GM23338 (cell line): Measurements from ENCODE around the gene ACAD8. TPM values are rescaled to one million over a fixed set of nuclear protein-coding genes. Genes with fewer than 3 reads are reported as not detected.

Experiments
- ATAC-seq: fragments of 200-7000 bp; cut with Tn5 transposase; 3 replicates; pipeline ENCODE4 v1.9.1; 2020
- DNase-seq: peaks from one replicate; pipeline ENCODE4 v3.0.0-alpha.2; 2015; ENCODE audit warnings: low spot score
- H2AFZ ChIP-seq: fragments of 200-600 bp; sonication (generic); 2 replicates; pipeline ENCODE4 v1.8.0; 2016; ENCODE audit warnings: antibody characterized with exemption, mild to moderate bottlenecking, moderate library complexity
- H3F3A ChIP-seq: fragments of 200-600 bp; sonication (generic); replicated peaks from 2 replicates; pipeline ENCODE4 v1.8.0; 2017; ENCODE audit warnings: antibody characterized with exemption, mixed run types, low read depth
- H3K27ac ChIP-seq: fragments of 200-600 bp; sonication (generic); 2 replicates; pipeline ENCODE4 v1.6.1; 2016; ENCODE audit warnings: low read depth
- H3K27me3 ChIP-seq: fragments of 200-600 bp; sonication (generic); 2 replicates; pipeline ENCODE4 v1.8.0; 2016; ENCODE audit warnings: mild to moderate bottlenecking, mixed run types, moderate library complexity; ENCODE audit not compliant: insufficient read depth
- H3K36me3 ChIP-seq: fragments of 200-600 bp; sonication (generic); 2 replicates; pipeline ENCODE4 v1.8.0; 2016; ENCODE audit warnings: mild to moderate bottlenecking; ENCODE audit not compliant: insufficient read depth
- H3K4me1 ChIP-seq: fragments of 200-600 bp; sonication (generic); 2 replicates; pipeline ENCODE4 v1.8.0; 2016; ENCODE audit warnings: mild to moderate bottlenecking, moderate library complexity; ENCODE audit not compliant: insufficient read depth
- H3K4me2 ChIP-seq: fragments of 200-600 bp; sonication (generic); 2 replicates; pipeline ENCODE4 v1.7.1; 2017; ENCODE audit warnings: mixed run types
- H3K4me3 ChIP-seq: fragments of 200-600 bp; sonication (generic); 2 replicates; pipeline ENCODE4 v1.6.1; 2016; ENCODE audit warnings: mixed run types
- H3K79me2 ChIP-seq: fragments of 200-600 bp; sonication (generic); replicated peaks from 2 replicates; pipeline ENCODE4 v1.8.0; 2017; ENCODE audit warnings: mild to moderate bottlenecking; ENCODE audit not compliant: insufficient read depth
- H3K9me2 ChIP-seq: fragments of 200-600 bp; sonication (generic); 2 replicates; pipeline ENCODE4 v1.8.0; 2017; ENCODE audit not compliant: insufficient read depth
- H4K20me1 ChIP-seq: fragments of 200-600 bp; sonication (generic); replicated peaks from 2 replicates; pipeline ENCODE4 v1.8.0; 2017; ENCODE audit warnings: mild to moderate bottlenecking; ENCODE audit not compliant: insufficient read depth
- H3K27ac Mint-ChIP-seq: 2 replicates; pipeline ENCODE4 v1.8.0; 2020; ENCODE audit warnings: inconsistent platforms, mild to moderate bottlenecking, moderate library complexity, mixed read lengths
- H3K27me3 Mint-ChIP-seq: 3 replicates; pipeline ENCODE4 v1.8.0; 2022; ENCODE audit warnings: low read depth, mild to moderate bottlenecking, moderate library complexity, mixed read lengths, inconsistent platforms; ENCODE audit not compliant: insufficient read depth, poor library complexity
- H3K36me3 Mint-ChIP-seq: 3 replicates; pipeline ENCODE4 v1.8.0; 2021; ENCODE audit warnings: low read depth, mild to moderate bottlenecking, inconsistent platforms, moderate library complexity, mixed read lengths
- H3K4me1 Mint-ChIP-seq: 3 replicates; pipeline ENCODE4 v1.8.0; 2020; ENCODE audit warnings: mild to moderate bottlenecking, inconsistent platforms, mixed read lengths
- H3K4me3 Mint-ChIP-seq: 3 replicates; pipeline ENCODE4 v1.8.0; 2021; ENCODE audit warnings: moderate library complexity, mild to moderate bottlenecking, inconsistent platforms, mixed read lengths
- H3K9me3 Mint-ChIP-seq: 3 replicates; pipeline ENCODE4 v1.8.0; 2020; ENCODE audit warnings: moderate library complexity, mild to moderate bottlenecking, inconsistent platforms, mixed read lengths
- CREB1 ChIP-seq: fragments of 250-450 bp; sonication (Bioruptor Pico); IDR thresholded peaks from 2 replicates; pipeline ENCODE4 v1.5.0; 2020; ENCODE audit warnings: low read depth, mild to moderate bottlenecking, moderate library complexity
- CTCF ChIP-seq, 2 experiments: fragments of 200-600 bp in 1 of 2; sonication (generic) in 1 of 2; conservative IDR thresholded peaks; 2 replicates each; pipeline versions ENCODE4 v1.5.1 to v1.6.1; 2016 to 2017; ENCODE audit warnings: antibody characterized with exemption in 2 of 2, low read depth in 2 of 2, mild to moderate bottlenecking in 2 of 2, moderate library complexity in 1 of 2
- ETS1 ChIP-seq: IDR thresholded peaks from 2 replicates; pipeline ENCODE4 v1.6.1; 2016; ENCODE audit warnings: antibody characterized with exemption
- EZH2 ChIP-seq: fragments of 200-600 bp; sonication (generic); IDR thresholded peaks from one replicate; pipeline ENCODE4 v1.8.0; 2017; ENCODE audit warnings: antibody characterized with exemption, mild to moderate bottlenecking, low read depth; ENCODE audit not compliant: unreplicated experiment
- EZH2phosphoT487 ChIP-seq: fragments of 200-600 bp; sonication (generic); IDR thresholded peaks from one replicate; pipeline ENCODE4 v1.8.1; 2018; ENCODE audit warnings: antibody characterized with exemption; ENCODE audit not compliant: unreplicated experiment
- JUNB ChIP-seq: IDR thresholded peaks from one replicate; pipeline ENCODE4 v1.6.1; 2016; ENCODE audit warnings: antibody characterized with exemption; ENCODE audit not compliant: unreplicated experiment
- NANOG ChIP-seq: IDR thresholded peaks from 2 replicates; pipeline ENCODE4 v1.6.1; 2016; ENCODE audit warnings: antibody characterized with exemption, borderline replicate concordance
- POLR2AphosphoS5 ChIP-seq: IDR thresholded peaks from 2 replicates; pipeline ENCODE4 v1.6.1; 2016; ENCODE audit warnings: antibody characterized with exemption, low read depth
- REST ChIP-seq: IDR thresholded peaks from one replicate; pipeline ENCODE4 v1.6.1; 2018; ENCODE audit warnings: antibody characterized with exemption; ENCODE audit not compliant: unreplicated experiment
- STAT1 ChIP-seq: IDR thresholded peaks from one replicate; pipeline ENCODE4 v1.6.1; 2016; ENCODE audit warnings: antibody characterized with exemption; ENCODE audit not compliant: unreplicated experiment
- ZNF114 ChIP-seq: fragments of 250-450 bp; sonication (Bioruptor Pico); IDR thresholded peaks from 2 replicates; pipeline ENCODE4 v1.5.0; 2020; ENCODE audit warnings: mild to moderate bottlenecking, moderate library complexity
- ZNF331 ChIP-seq: fragments of 250-450 bp; sonication (Bioruptor Pico); IDR thresholded peaks from 2 replicates; pipeline ENCODE4 v1.5.0; 2020; ENCODE audit warnings: low read depth, mild to moderate bottlenecking, moderate library complexity
- ZNF462 ChIP-seq: fragments of 250-450 bp; sonication (Bioruptor Pico); IDR thresholded peaks from 2 replicates; pipeline ENCODE4 v1.5.0; 2020; ENCODE audit warnings: mild to moderate bottlenecking, moderate library complexity
- polyA plus RNA-seq: library from polyadenylated mRNA; unstranded; fragments of >200 nt; fragmentation: Nextera tagmentation; extraction: Ambion mirVana; gene quantifications from 2 replicates; pipeline ENCODE4 v1.2.1, GENCODE V29; 2016
- total RNA-seq: library from RNA; depleted of rRNA; stranded (reverse); fragments of >200 nt; shearing (Covaris generic); gene quantifications from 2 replicates; pipeline ENCODE4 v1.2.3, GENCODE V29; 2014

Gene ACAD8
- total and polyA plus RNA-seq, 2 experiments from 2014 or later: 43.2 to 65.4 TPM

- Mint-ChIP-seq H3K36me3 (peaks cover 66% of the 10 kb centered on the region), H3K27me3 (peaks cover 9% of the 10 kb centered on the region), H3K9me3 (no peaks in the 10 kb centered on the region), H3K27ac (no peak overlapping the region), H3K4me1 (peaks cover 6% of the 10 kb centered on the region), H3K4me3 (no peak overlapping the region)
- no peak overlapping the region for H2AFZ ChIP-seq
- no peaks in the 10 kb centered on the region for H3K4me1 ChIP-seq
- no peak overlapping the region for H3K4me2 ChIP-seq
- no peak for TF ChIP-seq REST
- no peak for TF ChIP-seq ZNF462
- no peak for TF ChIP-seq CTCF (conservative IDR thresholded peaks at IDR 0.05; ENCODE audit: low read depth in 2 of 2)
- TF ChIP-seq JUNB: no peak
- no peak for TF ChIP-seq ZNF331 (CRISPR knock-in tag)
- TF ChIP-seq ZNF114 (CRISPR knock-in tag): no peak
- TF ChIP-seq CREB1: no peak
- TF ChIP-seq POLR2AphosphoS5: no peak
- no peak for TF ChIP-seq STAT1
- no peak for TF ChIP-seq NANOG
- no peak for TF ChIP-seq ETS1
- TF ChIP-seq EZH2phosphoT487: no peak
- TF ChIP-seq EZH2: no peak
- DNase-seq: no peak
- no peak overlapping the region for H3K4me3 ChIP-seq
- H3K79me2 ChIP-seq: no peaks in the 10 kb centered on the region
- H3K27me3 ChIP-seq: no peaks in the 10 kb centered on the region
- H3F3A ChIP-seq: no peaks in the 10 kb centered on the region
- peaks cover 18% of the 10 kb centered on the region for H3K36me3 ChIP-seq
- H3K27ac ChIP-seq: no peak overlapping the region
- no peaks in the 10 kb centered on the region for H3K9me2 ChIP-seq
- no peak for ATAC-seq
- no peaks in the 10 kb centered on the region for H4K20me1 ChIP-seq
Measured at GRCh38 chr11:134294664-134295063, 41.3 kb downstream of the ACAD8 start.
